Measurements from ENCODE around the gene PSKH1.

GRCh38 chr16:67886387-67886786 lies 6.7 kb upstream of the PSKH1 start:
- no peak for TF ChIP-seq CTCF (IDR thresholded peaks at IDR 0.05)
- TF ChIP-seq POLR2AphosphoS5 (IDR thresholded peaks at IDR 0.05), result no peak

Data from suprapubic skin (tissue), 3 donors.